Measurements from ENCODE around the gene JPH4. TPM values are rescaled to one million over a fixed set of nuclear protein-coding genes. Genes with fewer than 3 reads are reported as not detected.

JPH4 gene
- not detected for total RNA-seq (2021; fragmentation: NEBNext Ultra II Directional; extraction: Animal tissue kit (Norgen Biotek cat#: 25700))
- long read RNA-seq = 0 reads

GRCh38 chr14:23578560-23579310, at the start of gene JPH4:
Gene JPH4, minus strand, starts transcription at chr14:23578790. Its CDS starts 1,337 bp downstream, at chr14:23577453.
- Mint-ChIP-seq H3K4me1 (ENCODE audit: low read depth) (no peaks in the 10 kb centered on the region), H3K27ac (no peak within 1 kb of the TSS), H3K36me3 (ENCODE audit: low read depth) (no peaks in the 10 kb centered on the region), H3K9me3 (no peaks in the 10 kb centered on the region), H3K27me3 (ENCODE audit: insufficient read depth) (peaks cover 28% of the 10 kb centered on the region), H3K4me3 (no peak within 1 kb of the TSS)
- no peak for TF ChIP-seq CTCF (IDR thresholded peaks at IDR 0.05)
- no peak for DNase-seq

GRCh38 chr14:23627961-23628360, 49.4 kb upstream of the JPH4 start:
- peaks cover 4% of the 10 kb centered on the region for H3K27me3 Mint-ChIP-seq (ENCODE audit: insufficient read depth)
- peaks cover 17% of the 10 kb centered on the region for H3K9me3 Mint-ChIP-seq
- no peaks in the 10 kb centered on the region for H3K36me3 Mint-ChIP-seq (ENCODE audit: low read depth)
- H3K27ac Mint-ChIP-seq = no peak overlapping the region
- no peak for DNase-seq
- no peak for TF ChIP-seq CTCF (IDR thresholded peaks at IDR 0.05)
- peaks cover 13% of the 10 kb centered on the region for H3K4me1 Mint-ChIP-seq (ENCODE audit: low read depth)
- H3K4me3 Mint-ChIP-seq = no peak overlapping the region

- Mint-ChIP-seq H3K27me3 (ENCODE audit: insufficient read depth) (peaks cover 1% of the 10 kb centered on the region), H3K27ac (no peak overlapping the region), H3K9me3 (peaks cover 17% of the 10 kb centered on the region), H3K4me3 (no peak overlapping the region), H3K36me3 (ENCODE audit: low read depth) (no peaks in the 10 kb centered on the region), H3K4me1 (ENCODE audit: low read depth) (peaks cover 8% of the 10 kb centered on the region)
- TF ChIP-seq CTCF (IDR thresholded peaks at IDR 0.05) = no peak
- DNase-seq = no peak
These were observed 48.4 kb upstream of the JPH4 start for GRCh38 chr14:23626946-23627345.

DNA sequence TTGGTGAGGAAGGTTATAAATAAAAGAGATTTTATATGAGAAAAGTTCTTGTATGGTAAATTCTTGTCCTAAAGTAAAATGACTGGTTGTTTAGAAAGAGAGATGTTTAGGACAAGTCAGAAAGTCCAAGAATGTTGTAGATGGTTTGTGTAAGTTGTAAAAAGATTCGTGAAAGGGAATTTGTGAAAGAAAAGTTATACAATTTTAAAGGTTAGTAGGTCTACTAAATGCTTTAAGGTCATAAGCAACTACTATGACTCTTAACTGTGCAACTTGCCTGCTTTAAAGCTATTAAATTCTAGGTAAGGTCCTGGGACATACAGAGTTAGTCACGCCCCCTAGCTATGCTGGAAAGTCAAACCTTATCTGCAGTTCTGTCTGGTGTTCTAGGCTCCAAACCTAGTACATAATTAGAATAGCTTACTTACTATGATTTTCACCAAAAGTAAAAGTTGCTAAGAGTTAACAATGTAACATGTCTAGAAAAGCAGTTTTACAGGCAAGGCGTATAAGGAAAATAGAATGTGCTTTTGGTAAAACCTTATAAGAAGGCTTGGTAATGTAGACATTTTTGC, 46.3 kb upstream of the JPH4 start:
- Mint-ChIP-seq H3K36me3 (ENCODE audit: low read depth) (no peaks in the 10 kb centered on the region), H3K4me1 (ENCODE audit: low read depth) (no peaks in the 10 kb centered on the region; the same call in 1 of the 2 replicates), H3K4me3 (no peak overlapping the region), H3K27me3 (ENCODE audit: insufficient read depth) (peaks cover 1% of the 10 kb centered on the region), H3K9me3 (peaks cover 17% of the 10 kb centered on the region), H3K27ac (no peak overlapping the region)
- TF ChIP-seq CTCF (IDR thresholded peaks at IDR 0.05) = no peak
- no peak for DNase-seq

- Mint-ChIP-seq H3K27me3 (ENCODE audit: insufficient read depth) (peaks cover 1% of the 10 kb centered on the region), H3K9me3 (peaks cover 17% of the 10 kb centered on the region), H3K4me1 (ENCODE audit: low read depth) (no peaks in the 10 kb centered on the region; the same call in 1 of the 2 replicates), H3K4me3 (no peak overlapping the region), H3K27ac (no peak overlapping the region), H3K36me3 (ENCODE audit: low read depth) (no peaks in the 10 kb centered on the region)
- DNase-seq = no peak
- TF ChIP-seq CTCF (IDR thresholded peaks at IDR 0.05) = no peak
These were observed 45.4 kb upstream of the JPH4 start for GRCh38 chr14:23623962-23624361.

Measured in HFFc6 (cell line).